ACC112 (cell line): ENCODE measurements around the gene CKAP2L.
A peak's percentile ranks its signal among the peaks of the same experiment; 100 is the strongest.

ENCODE experiments used
- H2AFZ ChIP-seq: fragments of 200-600 bp; sonication (generic); one replicate; pipeline ENCODE4 v1.6.0; 2017; ENCODE audit warnings: antibody characterized with exemption, low read length; ENCODE audit not compliant: unreplicated experiment
- H3K27ac ChIP-seq: fragments of 200-600 bp; sonication (generic); 2 replicates; pipeline ENCODE4 v1.5.1; 2014; ENCODE audit warnings: low read depth, mild to moderate bottlenecking, antibody characterized with exemption, low read length, moderate library complexity
- H3K27me3 ChIP-seq: fragments of 200-600 bp; sonication (generic); 2 replicates; pipeline ENCODE4 v1.6.1; 2014; ENCODE audit warnings: mild to moderate bottlenecking, antibody characterized with exemption, low read length, moderate library complexity, mixed read lengths; ENCODE audit not compliant: insufficient read depth
- H3K36me3 ChIP-seq: fragments of 200-600 bp; sonication (generic); 2 replicates; pipeline ENCODE4 v1.6.1; 2016; ENCODE audit warnings: mild to moderate bottlenecking, antibody characterized with exemption, low read length, moderate library complexity, mixed read lengths; ENCODE audit not compliant: insufficient read depth
- H3K4me1 ChIP-seq: fragments of 200-600 bp; sonication (generic); one replicate; pipeline ENCODE4 v1.6.1; 2016; ENCODE audit warnings: low read length, mixed read lengths; ENCODE audit not compliant: insufficient read depth, unreplicated experiment, control insufficient read depth
- H3K4me3 ChIP-seq: fragments of 200-600 bp; sonication (generic); 2 replicates; pipeline ENCODE4 v1.5.1; 2014; ENCODE audit warnings: mild to moderate bottlenecking, low read depth, low read length
- H3K79me2 ChIP-seq: fragments of 200-600 bp; sonication (generic); one replicate; pipeline ENCODE4 v1.6.0; 2016; ENCODE audit warnings: low read length; ENCODE audit not compliant: control insufficient read depth, unreplicated experiment, insufficient read depth

CKAP2L gene

DNA sequence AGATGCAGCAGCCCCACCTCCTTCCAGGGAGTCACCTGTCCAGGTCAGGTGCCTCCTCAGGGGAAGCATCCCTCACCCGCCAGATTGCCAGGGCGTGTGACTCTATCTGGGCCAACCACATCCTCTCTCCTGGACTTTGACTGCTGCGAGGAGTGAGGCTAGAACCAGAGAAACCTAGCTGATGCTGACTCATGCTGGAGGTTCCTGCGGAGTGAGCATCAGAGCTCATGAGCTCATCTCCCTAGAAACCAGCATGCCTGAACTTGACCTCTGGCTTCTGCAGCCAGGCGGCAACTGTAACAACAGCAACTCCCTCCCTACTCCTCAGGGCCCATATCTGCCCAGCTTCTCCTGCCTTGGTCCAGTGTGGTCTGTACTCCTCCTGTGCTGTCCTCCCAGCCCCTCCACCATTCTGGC lies 71.9 kb downstream of the CKAP2L start:
- peaks cover 42% of the 10 kb centered on the region for H3K4me1 ChIP-seq
- H3K79me2 ChIP-seq, result no peaks in the 10 kb centered on the region
- peak overlapping the region; percentile 82 for H3K27ac ChIP-seq
- H3K36me3 ChIP-seq, result no peaks in the 10 kb centered on the region
- peak overlapping the region; percentile 22; the same call in 1 of the 2 replicates for H3K4me3 ChIP-seq
- no peaks in the 10 kb centered on the region for H3K27me3 ChIP-seq
- H2AFZ ChIP-seq, result no peak overlapping the region

DNA sequence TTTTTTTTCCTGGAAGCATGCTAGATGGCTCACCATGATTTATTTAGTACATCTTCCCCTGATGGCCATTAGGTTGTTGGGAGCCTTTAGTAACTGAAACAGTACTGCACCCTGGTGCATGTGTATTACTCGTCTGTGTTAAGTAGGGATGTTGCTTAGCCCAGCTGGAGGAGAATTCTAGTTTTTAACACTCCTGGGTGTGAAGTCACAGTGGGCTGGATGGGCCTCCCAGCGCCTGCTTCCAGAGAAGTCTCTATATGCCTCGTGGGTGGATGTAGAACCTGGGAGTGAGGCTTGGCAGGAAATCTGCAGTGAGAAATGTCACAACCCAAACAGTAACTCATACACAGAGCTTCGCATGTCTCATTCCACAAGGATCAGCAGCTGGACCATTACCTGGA lies 72.5 kb downstream of the CKAP2L start:
- H3K4me3 ChIP-seq, result no peak overlapping the region
- H3K27ac ChIP-seq, result peak overlapping the region; percentile 82
- H3K4me1 ChIP-seq, result peaks cover 42% of the 10 kb centered on the region
- H2AFZ ChIP-seq, result no peak overlapping the region
- H3K36me3 ChIP-seq, result no peaks in the 10 kb centered on the region
- no peaks in the 10 kb centered on the region for H3K27me3 ChIP-seq
- no peaks in the 10 kb centered on the region for H3K79me2 ChIP-seq

DNA sequence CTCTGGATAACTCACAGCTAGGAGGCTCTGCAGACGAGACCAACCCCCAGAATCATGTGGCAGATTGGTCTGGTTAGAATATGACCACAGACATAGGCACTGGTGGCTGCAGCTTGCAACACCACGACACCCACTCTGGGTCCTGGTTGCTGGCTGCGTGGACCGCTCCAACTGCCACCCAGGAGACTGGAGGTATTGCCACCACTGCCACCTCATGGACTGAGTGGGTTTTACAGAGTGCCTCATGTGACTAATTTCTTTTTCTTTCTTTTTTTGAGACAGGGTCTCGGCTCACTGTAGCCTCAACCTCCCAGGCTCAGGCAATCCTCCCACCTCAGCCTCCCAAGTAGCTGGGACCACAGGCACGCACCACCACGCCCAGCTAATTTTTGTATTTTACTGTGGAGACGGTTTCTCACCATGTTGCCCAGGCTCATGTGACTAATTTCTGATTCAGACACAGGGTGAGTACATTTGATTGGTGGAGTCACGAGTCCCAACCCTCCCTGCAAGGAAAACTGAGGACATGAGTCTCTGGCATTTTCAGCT lies 73.5 kb downstream of the CKAP2L start:
- H3K27ac ChIP-seq, result peak overlapping the region; percentile 82

DNA sequence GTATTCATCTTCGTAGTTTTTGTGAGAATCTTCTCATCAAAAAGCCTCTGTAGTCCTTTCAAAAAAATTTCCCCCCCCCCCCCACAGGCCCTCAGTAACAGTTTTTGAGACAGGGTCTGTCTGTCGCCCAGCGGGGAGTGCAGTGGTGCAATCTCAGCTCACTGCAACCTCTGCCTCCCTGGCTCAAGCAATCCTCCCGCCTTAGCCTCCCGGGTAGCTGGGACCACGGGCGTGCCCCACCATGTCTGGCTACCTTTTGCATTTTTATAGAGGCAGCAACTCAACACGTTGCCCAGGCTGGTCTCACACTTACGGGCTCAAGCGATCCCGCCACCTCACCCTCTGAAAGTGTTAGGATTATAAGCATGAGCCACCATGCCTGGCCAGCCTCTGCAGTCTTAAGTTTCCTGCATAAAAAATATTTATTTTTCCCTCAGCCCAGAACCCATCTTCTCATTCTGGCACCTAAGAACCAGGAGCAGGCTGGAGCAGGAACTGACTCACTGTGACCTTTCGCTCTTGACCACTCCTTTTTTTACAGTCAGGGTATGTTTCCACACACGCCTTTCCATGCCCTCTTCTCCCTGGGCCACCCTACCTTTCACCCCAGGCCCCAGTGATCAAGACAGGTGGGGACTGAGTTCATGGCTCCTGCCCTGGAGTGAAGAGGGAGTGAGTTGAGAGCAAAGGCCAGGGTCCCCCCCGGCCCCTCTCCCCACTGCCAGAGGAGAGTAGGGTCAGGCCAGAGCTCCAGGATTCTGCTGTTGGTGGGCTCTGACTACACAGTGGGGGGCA lies 76.1 kb downstream of the CKAP2L start:
- Histone ChIP-seq H2AFZ (no peak overlapping the region), H3K27ac (no peak overlapping the region), H3K4me1 (peaks cover 40% of the 10 kb centered on the region), H3K79me2 (no peaks in the 10 kb centered on the region), H3K27me3 (no peaks in the 10 kb centered on the region), H3K36me3 (no peaks in the 10 kb centered on the region), H3K4me3 (no peak overlapping the region)

More for the DNA sequence above, 73.5 kb downstream of the CKAP2L start:
- Histone ChIP-seq H3K36me3 (no peaks in the 10 kb centered on the region), H2AFZ (peak overlapping the region; percentile 16), H3K79me2 (no peaks in the 10 kb centered on the region), H3K4me1 (peaks cover 42% of the 10 kb centered on the region), H3K4me3 (no peak overlapping the region), H3K27me3 (no peaks in the 10 kb centered on the region)

DNA sequence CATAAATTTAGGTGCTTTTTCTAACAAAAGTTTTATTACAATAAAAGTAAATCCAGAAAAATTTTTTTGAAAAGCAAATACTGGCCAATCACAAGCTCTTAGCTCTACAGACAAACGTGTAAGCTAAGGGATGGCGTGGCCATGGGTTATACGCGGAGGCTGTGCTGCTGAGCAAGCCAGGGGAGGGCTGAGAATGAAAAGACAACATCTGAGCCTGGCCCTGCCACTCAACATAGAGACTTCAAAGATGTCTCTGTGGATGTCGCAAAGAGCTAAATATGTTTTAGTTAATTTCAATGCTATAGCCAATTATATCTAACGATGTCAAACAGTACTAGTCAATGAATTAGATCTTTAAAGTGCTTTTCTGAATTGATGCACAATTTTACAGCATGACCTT lies 76.9 kb downstream of the CKAP2L start:
- Histone ChIP-seq H3K27ac (no peak overlapping the region), H3K36me3 (no peaks in the 10 kb centered on the region), H3K4me1 (peaks cover 32% of the 10 kb centered on the region), H2AFZ (no peak overlapping the region), H3K4me3 (no peak overlapping the region), H3K79me2 (no peaks in the 10 kb centered on the region), H3K27me3 (no peaks in the 10 kb centered on the region)
